ENCODE measurements around the gene HOXA6.

- TF ChIP-seq CTCF (conservative IDR thresholded peaks at IDR 0.05; ENCODE audit: low read depth, low read length) (no peak), POLR2A (IDR thresholded peaks at IDR 0.05; ENCODE audit: low read depth, low read length) (no peak), USF2 (IDR thresholded peaks at IDR 0.05; ENCODE audit: low read depth, low read length) (no peak), CEBPB (IDR thresholded peaks at IDR 0.05; ENCODE audit: low read depth, low read length) (no peak)
Observed at GRCh38 chr7:27175626-27176523, 28.3 kb upstream of the HOXA6 start.
